Neural cell (in vitro differentiated cells): ENCODE measurements around the gene AK4.

Experiments used
- CTCF ChIP-seq: fragments of 450-650 bp; IDR thresholded peaks from 2 replicates; pipeline ENCODE4 v1.5.1; 2014; ENCODE audit warnings: antibody characterized with exemption, mild to moderate bottlenecking, moderate library complexity; ENCODE audit not compliant: poor library complexity, severe bottlenecking
- EP300 ChIP-seq: fragments of 450-650 bp; conservative IDR thresholded peaks from 2 replicates; pipeline ENCODE4 v1.6.1; 2014; ENCODE audit warnings: antibody characterized with exemption, mild to moderate bottlenecking, moderate library complexity; ENCODE audit not compliant: poor library complexity, severe bottlenecking
- EZH2 ChIP-seq: fragments of 200-600, 300-800 bp; shearing (Covaris generic), sonication (generic); IDR thresholded peaks from 2 replicates; pipeline ENCODE4 v1.6.1; 2014; ENCODE audit warnings: antibody characterized with exemption, low read length, borderline replicate concordance, mild to moderate bottlenecking; ENCODE audit not compliant: insufficient read depth, poor library complexity, severe bottlenecking
- MXI1 ChIP-seq: fragments of 450-650 bp; conservative IDR thresholded peaks from 2 replicates; pipeline ENCODE4 v1.6.1; 2014; ENCODE audit warnings: antibody characterized with exemption, mild to moderate bottlenecking; ENCODE audit not compliant: poor library complexity, severe bottlenecking
- POLR2AphosphoS5 ChIP-seq: IDR thresholded peaks from 2 replicates; pipeline ENCODE4 v1.6.1; 2012
- RAD21 ChIP-seq: fragments of 450-650 bp; conservative IDR thresholded peaks from 2 replicates; pipeline ENCODE4 v1.6.1; 2014; ENCODE audit warnings: antibody characterized with exemption, mild to moderate bottlenecking, moderate library complexity
- REST ChIP-seq: IDR thresholded peaks from 2 replicates; pipeline ENCODE4 v1.6.1; 2012; ENCODE audit warnings: borderline replicate concordance
- SMC3 ChIP-seq: fragments of 450-650 bp; conservative IDR thresholded peaks from 2 replicates; pipeline ENCODE4 v1.6.1; 2014; ENCODE audit warnings: antibody characterized with exemption, mild to moderate bottlenecking, moderate library complexity; ENCODE audit not compliant: poor library complexity
- TAF1 ChIP-seq: IDR thresholded peaks from 2 replicates; pipeline ENCODE4 v1.6.1; 2012; ENCODE audit warnings: low read depth

GRCh38 chr1:65266476-65266875 is 118.5 kb downstream of the AK4 start:
- TF ChIP-seq CTCF (no peak), TAF1 (no peak), EZH2 (no peak), POLR2AphosphoS5 (no peak), EP300 (no peak), REST (no peak), SMC3 (no peak), MXI1 (no peak), RAD21 (no peak)
